HG02884 (cell line): ENCODE measurements around the gene ACP5.
"Not testable (repeated sequence)": the region's sequence is repeated elsewhere in the genome, so short reads cannot be mapped to it uniquely, and the experiment has no call there.

Experiments
- ATAC-seq: cut with Tn5 transposase; IDR thresholded peaks from one replicate; pipeline ENCODE4 v1.9.1; 2021; ENCODE audit warnings: mild to moderate bottlenecking, moderate library complexity; ENCODE audit not compliant: unreplicated experiment

ACP5 gene

DNA sequence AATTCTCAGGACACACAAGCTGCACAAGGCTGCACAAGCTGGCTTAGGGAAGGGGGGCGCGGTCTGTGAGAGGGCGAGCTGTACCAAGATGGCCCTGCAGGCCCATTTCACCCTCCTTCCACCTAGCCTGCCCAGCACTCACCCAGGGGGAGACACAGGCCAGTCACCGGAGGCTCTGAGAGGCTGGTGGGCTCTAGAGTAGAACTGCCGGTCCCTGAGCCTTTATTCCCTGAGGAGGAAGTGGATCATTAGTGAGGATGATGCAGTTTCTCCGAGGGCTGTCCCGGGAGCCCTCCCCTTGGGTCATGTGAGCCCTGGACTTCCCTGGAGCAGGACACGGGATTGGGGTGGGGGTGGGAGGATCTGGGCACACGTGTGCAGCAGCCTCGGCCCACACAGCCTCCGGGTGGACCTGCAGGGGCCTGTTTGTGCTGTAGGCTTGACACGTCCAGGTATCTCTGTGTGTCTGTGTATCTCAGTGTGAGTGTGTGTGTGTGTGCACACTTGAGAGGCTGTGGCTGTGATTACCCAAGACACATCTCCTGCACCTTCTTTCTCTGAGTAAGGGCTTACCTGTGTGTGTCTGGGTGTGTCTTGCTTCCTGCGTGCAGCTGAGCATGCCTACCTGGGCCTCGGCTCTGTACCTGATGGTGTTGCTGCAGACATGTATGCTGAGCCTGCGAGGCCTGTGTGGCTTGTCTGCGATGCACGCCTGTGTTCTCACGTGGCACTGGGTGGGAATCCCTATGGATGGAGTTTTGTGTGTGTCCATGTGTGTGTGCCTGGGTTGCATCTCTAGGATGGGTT is at the start of gene ACP5:
Gene ACP5, minus strand, starts transcription at position 195 of the 807 bp plus-strand sequence. CDS start 328 bp downstream, outside the sequence.
- no peak for ATAC-seq

DNA sequence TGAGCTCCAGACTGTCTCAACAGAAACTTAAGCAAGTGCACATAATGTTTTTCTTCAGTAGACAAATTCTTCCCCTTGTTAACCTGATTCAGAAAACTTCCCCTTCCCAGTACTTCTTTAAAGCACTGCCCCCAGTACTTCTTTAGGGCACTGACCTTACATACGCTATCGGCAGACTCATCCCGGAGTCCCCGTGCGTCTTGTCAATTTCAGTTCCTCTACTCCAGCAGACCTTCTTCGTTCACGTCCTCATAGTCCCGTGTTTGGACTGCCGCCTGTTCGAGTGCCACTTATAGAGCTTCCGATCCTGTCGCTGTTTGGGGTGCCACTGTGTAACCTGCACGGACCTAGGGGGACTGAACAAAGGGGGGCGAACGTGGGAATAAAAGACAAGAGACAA is 48.8 kb upstream of the ACP5 start:
- ATAC-seq, result no peak

GRCh38 chr19:11624069-11624463 is 46.6 kb upstream of the ACP5 start:
- ATAC-seq, result no peak

DNA sequence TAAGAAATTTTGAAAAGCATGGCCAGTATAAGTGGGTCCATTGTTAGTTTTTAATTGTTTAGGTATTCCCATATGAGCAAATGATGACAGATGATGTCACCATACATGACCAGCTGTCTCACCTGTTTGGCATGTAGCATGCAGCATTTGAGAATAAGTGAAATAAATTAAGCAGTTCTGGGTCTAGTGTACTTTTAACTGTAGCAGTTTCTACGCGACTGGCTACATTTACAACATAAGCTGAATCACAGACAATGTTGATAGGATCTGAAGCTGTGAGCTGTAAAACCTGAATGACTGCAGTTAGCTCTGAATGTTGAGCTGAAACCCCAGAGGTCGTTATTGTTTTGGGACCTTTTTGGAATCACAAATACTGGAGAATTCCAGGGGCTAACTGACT is 45.0 kb upstream of the ACP5 start:
- ATAC-seq, result not testable (repeated sequence)

GRCh38 chr19:11620553-11620952 is 43.1 kb upstream of the ACP5 start:
- ATAC-seq, result no peak

DNA sequence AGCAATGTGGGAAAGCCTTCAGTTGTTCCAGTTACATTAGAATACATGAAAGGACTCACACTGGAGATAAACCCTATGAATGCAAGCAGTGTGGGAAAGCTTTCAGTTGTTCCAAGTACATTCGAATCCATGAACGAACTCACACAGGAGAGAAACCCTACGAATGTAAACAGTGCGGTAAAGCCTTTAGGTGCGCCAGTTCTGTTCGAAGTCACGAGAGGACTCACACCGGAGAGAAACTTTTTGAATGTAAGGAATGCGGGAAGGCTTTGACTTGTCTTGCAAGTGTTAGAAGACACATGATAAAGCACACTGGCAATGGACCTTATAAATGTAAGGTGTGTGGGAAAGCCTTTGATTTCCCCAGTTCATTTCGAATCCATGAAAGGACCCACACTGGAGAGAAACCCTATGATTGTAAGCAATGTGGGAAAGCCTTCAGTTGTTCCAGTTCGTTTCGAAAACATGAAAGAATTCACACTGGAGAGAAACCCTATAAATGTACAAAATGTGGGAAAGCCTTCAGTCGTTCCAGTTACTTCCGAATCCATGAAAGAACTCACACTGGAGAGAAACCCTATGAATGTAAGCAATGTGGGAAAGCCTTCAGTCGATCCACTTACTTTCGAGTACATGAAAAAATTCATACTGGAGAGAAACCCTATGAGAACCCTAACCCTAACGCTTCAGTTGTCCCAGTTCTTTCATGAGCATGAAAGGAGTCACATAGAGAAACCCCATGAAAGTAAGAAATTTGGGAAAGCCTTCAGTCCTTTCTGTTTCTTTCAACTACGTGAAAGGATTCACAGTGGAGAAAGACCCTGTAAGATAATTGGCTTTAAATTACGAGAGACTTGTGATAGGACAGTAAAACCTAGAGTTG is 40.0 kb upstream of the ACP5 start:
- ATAC-seq, result no peak

GRCh38 chr19:11612816-11613511 is 35.5 kb upstream of the ACP5 start:
- ATAC-seq, result no peak

DNA sequence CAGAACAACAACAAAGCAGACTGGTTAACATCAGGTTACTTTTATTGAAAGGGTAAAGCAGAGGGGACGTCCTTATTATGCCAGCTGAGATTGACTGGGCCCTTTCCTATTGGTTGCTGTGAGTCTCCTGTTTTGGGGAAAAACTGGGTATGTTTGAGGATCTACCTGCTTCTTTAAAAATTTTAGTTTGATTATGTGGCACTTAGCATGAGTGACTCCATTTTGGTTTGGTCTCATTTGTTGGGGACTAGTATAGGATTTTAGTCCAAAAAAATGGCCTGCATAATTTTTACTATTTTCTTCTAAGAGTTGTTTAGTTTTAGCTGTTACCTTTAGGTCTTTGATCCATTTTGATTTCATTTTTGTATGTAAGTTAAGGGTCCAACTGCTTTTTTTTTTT is 34.3 kb upstream of the ACP5 start:
- ATAC-seq, result no peak

GRCh38 chr19:11606484-11606883 is 29.0 kb upstream of the ACP5 start:
- no peak for ATAC-seq

DNA sequence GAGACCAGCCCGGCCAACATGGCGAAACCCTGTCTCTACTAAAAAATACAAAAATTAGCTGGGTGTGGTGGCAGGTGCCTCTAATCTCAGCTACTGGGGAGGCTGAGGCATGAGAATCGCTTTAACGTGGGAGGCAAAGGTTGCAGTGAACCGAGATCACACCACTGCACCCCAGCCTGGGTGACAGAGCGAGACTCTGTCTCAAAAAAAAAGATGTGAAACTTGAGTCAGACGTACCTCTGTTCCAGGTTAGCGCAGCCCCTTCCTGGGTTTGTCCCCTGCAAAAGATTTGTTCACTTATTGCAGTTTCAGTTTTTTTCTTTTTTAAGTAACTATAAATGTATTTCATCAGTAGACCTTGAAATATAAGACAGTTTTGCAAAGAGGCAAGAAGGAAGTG is 22.3 kb upstream of the ACP5 start:
- not testable (repeated sequence) for ATAC-seq

- ATAC-seq, result no peak
Measured at GRCh38 chr19:11598746-11599145, 21.3 kb upstream of the ACP5 start.

DNA sequence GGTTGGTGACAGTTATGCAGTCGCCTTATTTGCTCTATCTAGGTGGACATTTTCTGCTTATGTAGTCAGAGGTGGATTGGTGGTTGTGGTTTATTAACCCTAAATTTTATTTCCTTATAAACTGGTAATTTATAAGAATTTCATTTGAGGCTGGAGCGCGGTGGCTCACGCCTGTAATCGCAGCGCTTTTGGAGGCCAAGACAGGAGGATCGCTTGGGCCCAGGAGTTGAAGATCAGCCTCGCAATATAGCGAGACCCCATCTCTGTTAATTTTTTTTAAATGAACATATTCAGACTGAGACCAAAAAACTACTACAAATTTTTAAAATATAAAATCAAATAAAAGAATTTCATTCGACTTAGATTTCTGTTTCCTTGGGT is 20.6 kb upstream of the ACP5 start:
- ATAC-seq, result no peak

DNA sequence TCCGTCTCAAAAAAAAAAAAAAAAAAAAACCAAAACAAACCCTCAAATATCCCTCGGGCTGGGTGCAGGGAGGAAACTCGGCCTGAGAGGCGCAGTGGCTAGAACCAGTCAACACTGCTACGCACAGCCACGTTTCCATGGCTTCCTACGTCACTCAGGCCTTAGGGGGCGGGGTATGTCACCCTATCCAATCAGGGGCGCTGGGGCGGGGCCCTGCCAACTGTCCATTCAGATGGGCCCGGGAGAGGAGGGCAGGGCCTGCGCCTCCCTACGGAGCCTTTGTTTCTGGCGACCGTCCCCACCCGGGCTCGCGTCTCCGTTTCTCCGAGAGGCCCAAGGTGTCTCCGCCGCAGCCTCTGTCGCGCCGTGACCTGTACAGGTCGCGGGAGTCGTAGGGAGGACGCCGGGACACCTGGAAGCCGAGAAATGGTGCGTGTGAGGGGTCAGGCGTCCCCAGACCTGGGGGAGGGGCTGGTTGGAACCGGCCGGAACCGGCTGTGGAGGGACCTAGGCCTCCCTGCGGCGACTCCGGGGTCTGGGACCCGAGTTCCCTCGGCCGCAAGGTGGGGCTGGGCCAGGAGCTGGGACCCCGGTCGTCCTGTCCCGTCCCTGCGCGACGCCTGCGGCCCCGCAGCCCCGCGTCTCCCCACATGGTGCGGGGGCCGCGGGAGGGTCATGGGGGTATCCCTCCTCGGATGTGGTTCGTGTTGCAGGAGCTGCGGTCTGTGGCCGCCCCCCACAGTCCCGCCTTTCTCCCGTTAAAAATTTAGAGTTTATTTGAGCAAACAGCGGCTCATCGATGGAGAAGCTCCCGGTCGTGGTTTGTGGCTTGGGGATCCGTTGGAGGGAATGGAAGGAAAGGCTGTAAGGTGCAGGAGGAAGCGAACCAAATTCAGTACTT is 20.0 kb upstream of the ACP5 start, which contains the start of gene ZNF627:
Gene ZNF627, plus strand, starts transcription at position 282 of the 901 bp plus-strand sequence. Its CDS starts 145 bp downstream, at position 427.
- ATAC-seq, result peak; percentile 94

DNA sequence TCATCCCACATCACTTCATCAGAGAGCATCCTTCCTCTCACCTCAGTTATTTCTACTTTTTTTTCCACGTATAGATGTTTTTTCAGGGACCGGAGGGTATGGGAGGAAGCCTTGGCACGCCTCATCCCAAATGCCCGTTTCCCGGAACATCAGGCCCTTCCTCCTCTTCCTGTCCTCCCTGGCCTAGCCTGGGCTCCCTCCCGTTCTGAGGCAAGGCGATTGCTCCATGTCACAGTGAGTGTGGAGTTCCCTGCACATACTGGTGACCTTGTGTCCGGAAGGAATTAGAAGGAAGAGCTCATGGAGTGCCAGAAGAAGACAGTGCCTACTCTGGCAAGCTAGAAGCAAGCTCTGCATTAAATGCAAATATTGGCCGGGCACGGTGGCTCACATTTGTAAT is 18.7 kb upstream of the ACP5 start:
- no peak for ATAC-seq

GRCh38 chr19:11594084-11594483 is 16.6 kb upstream of the ACP5 start:
- ATAC-seq, result no peak

DNA sequence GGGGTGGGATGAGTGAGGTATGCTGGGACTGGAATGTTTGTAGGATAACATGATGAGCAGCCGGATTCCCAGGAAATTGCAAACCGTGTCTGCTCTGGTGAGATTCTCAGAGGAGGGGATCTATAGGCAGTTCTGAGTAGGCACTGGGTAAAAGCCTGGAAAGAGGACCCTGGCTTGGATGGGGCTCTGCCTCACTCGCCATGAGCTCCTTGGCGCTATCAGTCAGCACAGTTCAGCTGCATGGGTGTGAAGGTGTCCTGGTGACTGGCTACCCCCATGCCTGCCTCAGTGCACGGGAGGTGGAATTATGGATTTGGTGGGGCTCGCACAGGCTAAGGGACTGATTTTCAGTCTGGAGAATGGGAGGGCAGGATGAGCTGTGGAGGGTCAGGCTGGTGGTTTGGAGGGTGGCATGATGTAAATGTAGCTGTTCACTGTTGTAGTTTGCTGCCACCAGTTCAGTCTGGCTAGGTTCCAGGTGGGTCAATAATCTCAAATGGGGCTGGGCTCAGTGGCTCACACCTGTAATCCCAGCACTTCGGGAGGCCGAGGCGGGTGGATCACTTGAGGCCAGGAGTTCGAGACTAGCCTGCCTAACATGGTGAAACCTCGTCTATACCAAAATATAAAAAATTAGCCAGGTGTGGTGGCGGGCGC is 10.7 kb upstream of the ACP5 start:
- ATAC-seq, result no peak

DNA sequence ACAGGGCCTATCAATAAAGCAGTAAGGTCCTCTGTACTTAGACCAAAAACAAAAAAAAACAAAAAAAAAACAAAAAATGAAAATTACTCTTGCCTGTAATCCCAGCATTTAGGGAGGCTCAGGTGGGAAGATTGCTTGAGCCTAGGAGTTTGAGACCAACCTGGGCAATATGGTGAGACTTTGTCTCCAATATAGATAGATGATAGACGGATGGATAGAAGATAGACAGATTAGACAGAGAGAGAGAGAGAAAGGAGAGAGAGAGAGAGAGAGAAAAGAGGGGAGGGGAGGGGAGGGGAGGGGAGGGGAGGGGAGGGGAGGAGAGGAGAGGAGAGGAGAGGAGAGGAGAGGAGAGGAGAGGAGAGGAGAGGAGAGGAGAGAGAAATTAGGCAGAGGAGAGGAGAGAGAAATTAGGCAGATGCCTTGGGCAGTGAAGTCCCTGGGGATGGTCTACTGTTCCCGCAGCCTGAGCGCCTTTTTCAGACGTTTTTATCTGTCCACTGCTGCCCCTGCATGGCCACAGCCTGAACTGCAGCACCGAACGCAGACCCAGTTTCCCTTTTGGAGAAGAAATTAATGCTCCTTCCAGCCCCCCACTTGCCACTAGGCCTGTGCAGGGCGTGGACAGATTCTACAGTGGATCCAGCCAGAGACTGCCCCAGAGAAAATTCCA is 10.0 kb upstream of the ACP5 start:
- no peak for ATAC-seq

- no peak for ATAC-seq
Measured at GRCh38 chr19:11586331-11586730, 8.9 kb upstream of the ACP5 start.

- ATAC-seq, result peak; percentile 59
Measured at GRCh38 chr19:11581740-11582139, 4.3 kb upstream of the ACP5 start.
